Measurements from ENCODE around the gene TRIM41.
A peak's percentile ranks its signal among the peaks of the same experiment; 100 is the strongest.
"Not testable (repeated sequence)": the region's sequence is repeated elsewhere in the genome, so short reads cannot be mapped to it uniquely, and the experiment has no call there.

Gene TRIM41

GRCh38 chr5:181193656-181194055, 29.4 kb upstream of the TRIM41 start:
- DNase-seq (ENCODE audit: low spot score): no peak

- DNase-seq (ENCODE audit: low spot score): no peak
Observed at GRCh38 chr5:181194489-181195248, 28.4 kb upstream of the TRIM41 start.

- DNase-seq (ENCODE audit: low spot score): no peak
Observed at GRCh38 chr5:181195249-181195761, 27.8 kb upstream of the TRIM41 start.

GRCh38 chr5:181197326-181197951, 25.6 kb upstream of the TRIM41 start:
- no peak for DNase-seq (ENCODE audit: low spot score)

GRCh38 chr5:181198106-181198685, 24.9 kb upstream of the TRIM41 start:
- DNase-seq (ENCODE audit: low spot score): no peak

- no peak for DNase-seq (ENCODE audit: low spot score)
Observed at GRCh38 chr5:181198905-181199519, 24.1 kb upstream of the TRIM41 start.

- DNase-seq (ENCODE audit: low spot score): no peak
Observed at GRCh38 chr5:181199881-181200638, 23.0 kb upstream of the TRIM41 start.

GRCh38 chr5:181200816-181201215, 22.3 kb upstream of the TRIM41 start:
- DNase-seq (ENCODE audit: low spot score): no peak

GRCh38 chr5:181203093-181203711, 19.9 kb upstream of the TRIM41 start:
- no peak for DNase-seq (ENCODE audit: low spot score)

GRCh38 chr5:181203777-181204112, 19.3 kb upstream of the TRIM41 start:
- DNase-seq (ENCODE audit: low spot score): no peak

- no peak for DNase-seq (ENCODE audit: low spot score)
Observed at GRCh38 chr5:181204113-181204825, 18.8 kb upstream of the TRIM41 start.

- DNase-seq (ENCODE audit: low spot score): no peak
Observed at GRCh38 chr5:181204826-181205760, 18.0 kb upstream of the TRIM41 start, which contains the start of gene TRIM7. TRIM7 (minus strand) TSS chr5:181205196; CDS start chr5:181205110, 86 bp downstream.

GRCh38 chr5:181205761-181206649, 17.1 kb upstream of the TRIM41 start:
- no peak for DNase-seq (ENCODE audit: low spot score)

GRCh38 chr5:181207214-181207959, 15.7 kb upstream of the TRIM41 start:
- DNase-seq (ENCODE audit: low spot score): peak; percentile 91

- DNase-seq (ENCODE audit: low spot score): no peak
Observed at GRCh38 chr5:181207960-181208253, 15.2 kb upstream of the TRIM41 start.

GRCh38 chr5:181209006-181209405, 14.1 kb upstream of the TRIM41 start:
- not testable (repeated sequence) for DNase-seq (ENCODE audit: low spot score)

GRCh38 chr5:181210148-181210547, 12.9 kb upstream of the TRIM41 start:
- not testable (repeated sequence) for DNase-seq (ENCODE audit: low spot score)

GRCh38 chr5:181210698-181211097, 12.4 kb upstream of the TRIM41 start:
- DNase-seq (ENCODE audit: low spot score): not testable (repeated sequence)
